Type B pancreatic cell (in vitro differentiated cells): ENCODE data around the gene STK17B. TPM values are rescaled to one million over a fixed set of nuclear protein-coding genes. Genes with fewer than 3 reads are reported as not detected.

Experiments used
- DNase-seq: peaks from one replicate; pipeline ENCODE4 v3.0.0; 2021; ENCODE audit warnings: mixed read lengths; ENCODE audit not compliant: unreplicated experiment; ENCODE audit errors: extremely low spot score
- H3K27ac Mint-ChIP-seq: 2 replicates; pipeline ENCODE4 v1.8.0; 2021; ENCODE audit warnings: mild to moderate bottlenecking, mixed read lengths
- H3K27me3 Mint-ChIP-seq: 2 replicates; pipeline ENCODE4 v1.8.0; 2021; ENCODE audit warnings: mixed read lengths
- H3K36me3 Mint-ChIP-seq: 2 replicates; pipeline ENCODE4 v1.8.0; 2021; ENCODE audit warnings: mixed read lengths
- H3K4me1 Mint-ChIP-seq: one replicate; pipeline ENCODE4 v1.8.0; 2021; ENCODE audit warnings: mixed read lengths; ENCODE audit not compliant: unreplicated experiment
- H3K4me3 Mint-ChIP-seq: 2 replicates; pipeline ENCODE4 v1.8.0; 2021; ENCODE audit warnings: mild to moderate bottlenecking, mixed read lengths
- H3K9me3 Mint-ChIP-seq: 2 replicates; pipeline ENCODE4 v1.8.0; 2021; ENCODE audit warnings: mixed read lengths
- total RNA-seq: library from RNA; stranded (reverse); gene quantifications from 2 replicates; pipeline ENCODE4 v1.2.1, GENCODE V29; 2021; ENCODE audit warnings: low replicate concordance
- TF ChIP-seq, protein P1 (sequence below): fragments of 200-600 bp; sonication (generic); conservative IDR thresholded peaks from 2 replicates; pipeline ENCODE4 v1.5.0; 2021; ENCODE audit warnings: antibody characterized with exemption, mild to moderate bottlenecking

The STK17B gene
- total RNA-seq, 1 donor from 2014 or later = 20.0 TPM

DNA sequence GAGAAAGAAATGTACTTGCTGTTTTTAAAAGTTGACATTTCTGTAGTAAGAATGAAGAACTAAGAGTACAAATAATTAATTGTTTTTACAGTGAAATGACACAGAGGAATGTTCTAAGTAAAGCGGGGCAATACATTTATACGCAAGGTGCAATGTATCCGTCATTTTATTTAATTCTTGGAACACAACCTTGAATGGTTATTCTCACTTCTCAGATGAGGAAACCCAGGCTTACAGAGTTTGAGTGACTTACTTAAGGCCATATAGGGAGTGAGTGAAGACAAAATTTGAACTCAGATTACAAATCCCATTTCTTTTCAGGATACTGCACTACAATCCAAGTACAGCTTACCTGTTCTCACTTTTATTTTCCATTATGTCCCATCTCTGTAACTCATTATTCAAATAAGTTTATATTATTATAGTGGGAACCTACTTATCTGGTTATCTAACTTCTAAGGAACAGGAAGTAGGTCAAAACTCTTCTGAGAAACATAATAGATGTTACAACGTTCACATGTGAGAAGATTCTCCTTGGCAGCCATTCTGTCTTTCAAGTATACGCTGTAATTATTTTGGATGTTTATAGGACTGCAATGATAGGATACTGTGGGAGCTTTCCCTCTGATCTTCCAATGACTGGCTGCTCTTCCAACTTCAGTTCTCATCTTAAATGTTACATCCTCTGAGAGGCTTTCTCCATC, 12.3 kb upstream of the STK17B start:
- no peak overlapping the region for H3K27ac Mint-ChIP-seq
- H3K4me1 Mint-ChIP-seq = peaks cover 11% of the 10 kb centered on the region
- no peaks in the 10 kb centered on the region for H3K9me3 Mint-ChIP-seq
- TF ChIP-seq, protein P1, sequence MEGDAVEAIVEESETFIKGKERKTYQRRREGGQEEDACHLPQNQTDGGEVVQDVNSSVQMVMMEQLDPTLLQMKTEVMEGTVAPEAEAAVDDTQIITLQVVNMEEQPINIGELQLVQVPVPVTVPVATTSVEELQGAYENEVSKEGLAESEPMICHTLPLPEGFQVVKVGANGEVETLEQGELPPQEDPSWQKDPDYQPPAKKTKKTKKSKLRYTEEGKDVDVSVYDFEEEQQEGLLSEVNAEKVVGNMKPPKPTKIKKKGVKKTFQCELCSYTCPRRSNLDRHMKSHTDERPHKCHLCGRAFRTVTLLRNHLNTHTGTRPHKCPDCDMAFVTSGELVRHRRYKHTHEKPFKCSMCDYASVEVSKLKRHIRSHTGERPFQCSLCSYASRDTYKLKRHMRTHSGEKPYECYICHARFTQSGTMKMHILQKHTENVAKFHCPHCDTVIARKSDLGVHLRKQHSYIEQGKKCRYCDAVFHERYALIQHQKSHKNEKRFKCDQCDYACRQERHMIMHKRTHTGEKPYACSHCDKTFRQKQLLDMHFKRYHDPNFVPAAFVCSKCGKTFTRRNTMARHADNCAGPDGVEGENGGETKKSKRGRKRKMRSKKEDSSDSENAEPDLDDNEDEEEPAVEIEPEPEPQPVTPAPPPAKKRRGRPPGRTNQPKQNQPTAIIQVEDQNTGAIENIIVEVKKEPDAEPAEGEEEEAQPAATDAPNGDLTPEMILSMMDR = no peak
- H3K27me3 Mint-ChIP-seq = peaks cover 3% of the 10 kb centered on the region
- no peak overlapping the region for H3K4me3 Mint-ChIP-seq
- no peaks in the 10 kb centered on the region for H3K36me3 Mint-ChIP-seq
- DNase-seq = no peak

GRCh38 chr2:196183172-196183473, 11.7 kb upstream of the STK17B start:
- Mint-ChIP-seq H3K27me3 (peaks cover 3% of the 10 kb centered on the region), H3K36me3 (no peaks in the 10 kb centered on the region), H3K27ac (no peak overlapping the region), H3K4me1 (peaks cover 11% of the 10 kb centered on the region), H3K4me3 (no peak overlapping the region), H3K9me3 (no peaks in the 10 kb centered on the region)
- no peak for DNase-seq
- TF ChIP-seq, protein P1 = no peak

- no peaks in the 10 kb centered on the region for H3K9me3 Mint-ChIP-seq
- TF ChIP-seq, protein P1 = no peak
- H3K27ac Mint-ChIP-seq = no peak overlapping the region
- H3K36me3 Mint-ChIP-seq = no peaks in the 10 kb centered on the region
- H3K27me3 Mint-ChIP-seq = peaks cover 3% of the 10 kb centered on the region
- no peak for DNase-seq
- H3K4me1 Mint-ChIP-seq = peaks cover 11% of the 10 kb centered on the region
- H3K4me3 Mint-ChIP-seq = no peak overlapping the region
Measured at GRCh38 chr2:196182439-196183171, 11.2 kb upstream of the STK17B start.

GRCh38 chr2:196181484-196181883, 10.1 kb upstream of the STK17B start:
- no peak for DNase-seq
- H3K4me3 Mint-ChIP-seq = no peak overlapping the region
- H3K27me3 Mint-ChIP-seq = peaks cover 5% of the 10 kb centered on the region
- H3K36me3 Mint-ChIP-seq = no peaks in the 10 kb centered on the region
- H3K27ac Mint-ChIP-seq = no peak overlapping the region
- H3K4me1 Mint-ChIP-seq = peaks cover 11% of the 10 kb centered on the region
- no peaks in the 10 kb centered on the region for H3K9me3 Mint-ChIP-seq
- TF ChIP-seq, protein P1 = no peak

DNA sequence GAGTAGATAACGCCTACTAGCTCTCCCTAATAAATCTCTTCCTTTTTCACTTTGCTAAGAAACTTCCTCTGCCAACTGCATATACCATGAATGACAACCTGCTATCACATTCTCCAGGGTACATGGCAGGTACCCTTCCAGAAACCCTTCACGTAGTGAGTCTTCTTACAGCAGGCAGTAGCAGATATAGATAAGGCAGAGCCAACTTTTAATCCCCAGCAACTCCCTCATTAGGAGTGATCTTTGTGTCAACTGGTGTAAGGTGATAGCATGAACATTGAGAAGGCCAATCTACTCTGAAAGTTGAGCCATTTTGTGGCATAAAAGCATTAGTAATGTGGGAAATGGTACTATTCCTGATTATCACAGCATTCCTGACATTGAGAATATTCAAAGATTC, 5.7 kb upstream of the STK17B start:
- no peaks in the 10 kb centered on the region for H3K36me3 Mint-ChIP-seq
- DNase-seq = no peak
- no peak overlapping the region for H3K4me3 Mint-ChIP-seq
- H3K9me3 Mint-ChIP-seq = peaks cover 6% of the 10 kb centered on the region
- peaks cover 15% of the 10 kb centered on the region for H3K4me1 Mint-ChIP-seq
- H3K27me3 Mint-ChIP-seq = peaks cover 22% of the 10 kb centered on the region
- no peak overlapping the region for H3K27ac Mint-ChIP-seq
- TF ChIP-seq, protein P1 = no peak
